ENCODE data around the gene ACTL8. TPM values are rescaled to one million over a fixed set of nuclear protein-coding genes. Genes with fewer than 3 reads are reported as not detected.

Gene ACTL8
- total and polyA plus RNA-seq, 9 donors: 0.18 to 0.80 TPM; not detected in 7

DNA sequence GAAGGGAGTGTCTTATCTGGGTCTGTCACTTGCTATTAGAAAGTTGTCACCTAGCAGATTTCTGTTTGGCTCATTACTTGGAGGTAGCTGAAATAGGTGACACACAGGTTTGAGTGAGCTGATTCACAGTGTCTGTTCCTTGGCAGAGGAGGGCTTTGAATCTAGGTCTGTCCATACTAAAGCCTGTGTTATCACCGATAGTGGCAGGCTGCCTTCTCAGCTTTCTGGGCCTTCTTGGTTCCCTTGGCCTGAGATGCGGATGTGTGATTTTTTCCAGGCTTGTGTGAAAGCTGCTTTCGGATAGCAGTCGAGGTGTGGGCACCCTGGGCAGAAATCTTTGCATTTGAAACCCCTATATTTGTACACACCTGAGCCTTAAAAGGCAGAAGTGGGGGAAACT, 73.9 kb downstream of the ACTL8 start:
- Histone ChIP-seq H3K4me3 (no peak overlapping the region), H3K27ac (no peak overlapping the region), H3K27me3 (no peaks in the 10 kb centered on the region), H3K4me1 (ENCODE audit: insufficient read depth) (no peaks in the 10 kb centered on the region), H3K36me3 (no peaks in the 10 kb centered on the region), H3K9me3 (peaks cover 0 to 1% of the 10 kb centered on the region in 2 donors)
- no peak for DNase-seq
- TF ChIP-seq POLR2A (IDR thresholded peaks at IDR 0.05): no peak
- TF ChIP-seq EP300 (IDR thresholded peaks at IDR 0.05): no peak
- TF ChIP-seq, protein P1, sequence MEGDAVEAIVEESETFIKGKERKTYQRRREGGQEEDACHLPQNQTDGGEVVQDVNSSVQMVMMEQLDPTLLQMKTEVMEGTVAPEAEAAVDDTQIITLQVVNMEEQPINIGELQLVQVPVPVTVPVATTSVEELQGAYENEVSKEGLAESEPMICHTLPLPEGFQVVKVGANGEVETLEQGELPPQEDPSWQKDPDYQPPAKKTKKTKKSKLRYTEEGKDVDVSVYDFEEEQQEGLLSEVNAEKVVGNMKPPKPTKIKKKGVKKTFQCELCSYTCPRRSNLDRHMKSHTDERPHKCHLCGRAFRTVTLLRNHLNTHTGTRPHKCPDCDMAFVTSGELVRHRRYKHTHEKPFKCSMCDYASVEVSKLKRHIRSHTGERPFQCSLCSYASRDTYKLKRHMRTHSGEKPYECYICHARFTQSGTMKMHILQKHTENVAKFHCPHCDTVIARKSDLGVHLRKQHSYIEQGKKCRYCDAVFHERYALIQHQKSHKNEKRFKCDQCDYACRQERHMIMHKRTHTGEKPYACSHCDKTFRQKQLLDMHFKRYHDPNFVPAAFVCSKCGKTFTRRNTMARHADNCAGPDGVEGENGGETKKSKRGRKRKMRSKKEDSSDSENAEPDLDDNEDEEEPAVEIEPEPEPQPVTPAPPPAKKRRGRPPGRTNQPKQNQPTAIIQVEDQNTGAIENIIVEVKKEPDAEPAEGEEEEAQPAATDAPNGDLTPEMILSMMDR (IDR thresholded peaks at IDR 0.05): no peak
- 32 to 49% (median 33%) methylated on average over 4 of the region's 4 CpGs for WGBS, 3 donors
- intact Hi-C loops (cut with DNase I): loop anchor here in 1 of 4 donors (10.0 kb wide), 1 partner anchor 334 kb away; no protein-coding TSS in a partner anchor

DNA sequence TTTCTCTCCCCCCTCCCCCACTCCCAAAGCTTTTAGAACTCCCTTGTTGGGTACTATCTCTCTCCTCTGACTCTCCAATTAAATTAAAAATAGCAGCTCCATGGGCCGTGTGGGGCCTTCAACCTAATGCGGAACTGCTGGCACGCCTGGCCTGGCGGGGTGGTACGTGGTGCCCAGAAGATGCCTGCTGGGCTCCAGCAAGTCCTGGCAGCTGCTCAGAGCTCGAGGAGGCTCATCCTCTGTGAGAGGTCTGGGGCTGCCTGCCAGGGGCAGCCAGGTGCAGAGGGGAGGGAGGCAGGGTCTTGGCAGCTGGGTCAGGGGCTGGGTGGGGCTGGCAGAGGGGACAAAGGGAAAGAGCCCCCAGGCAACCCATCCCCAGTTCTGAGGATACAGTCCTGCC, 74.4 kb downstream of the ACTL8 start:
- 58 to 67% (median 63%) methylated on average over 6 of the region's 6 CpGs for WGBS, 3 donors

DNA sequence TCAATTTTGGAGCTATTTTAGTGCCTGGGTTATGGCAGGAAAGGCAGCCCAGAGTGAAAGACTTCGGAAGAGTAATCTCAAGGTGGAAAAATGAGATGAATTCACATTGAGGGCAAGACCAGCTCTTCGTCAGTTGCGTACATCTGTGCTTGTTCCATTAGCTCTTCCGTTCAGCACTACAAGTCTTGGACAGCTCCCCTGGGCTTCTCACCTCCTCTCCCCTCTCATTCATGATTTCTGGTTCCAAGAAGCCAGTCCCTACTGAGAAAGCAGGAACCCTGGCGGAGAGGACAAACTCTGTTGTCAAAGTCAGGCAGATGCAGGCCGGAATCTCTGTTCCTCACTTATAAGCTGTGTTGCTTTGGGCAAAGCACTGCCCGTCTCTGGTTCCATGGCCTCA, 76.5 kb downstream of the ACTL8 start:
- Histone ChIP-seq H3K4me3 (no peak overlapping the region), H3K36me3 (no peaks in the 10 kb centered on the region), H3K27ac (no peak overlapping the region), H3K27me3 (no peaks in the 10 kb centered on the region), H3K9me3 (no peaks in the 10 kb centered on the region), H3K4me1 (ENCODE audit: insufficient read depth) (no peaks in the 10 kb centered on the region)
- intact Hi-C loops (cut with DNase I): no loop called here
- TF ChIP-seq, protein P1 (IDR thresholded peaks at IDR 0.05): no peak
- no peak for TF ChIP-seq EP300 (IDR thresholded peaks at IDR 0.05)
- no peak for TF ChIP-seq POLR2A (IDR thresholded peaks at IDR 0.05)
- DNase-seq: no peak
- 21 to 31% (median 22%) methylated on average over 7 of the region's 7 CpGs for WGBS, 3 donors

More for the DNA sequence above, 74.4 kb downstream of the ACTL8 start:
- no peak for DNase-seq
- intact Hi-C loops (cut with DNase I): loop anchor here in 1 of 4 donors (10.0 kb wide), 1 partner anchor 335 kb away; no protein-coding TSS in a partner anchor
- Histone ChIP-seq H3K27me3 (no peaks in the 10 kb centered on the region), H3K36me3 (no peaks in the 10 kb centered on the region), H3K4me3 (no peak overlapping the region), H3K9me3 (no peaks in the 10 kb centered on the region), H3K4me1 (ENCODE audit: insufficient read depth) (no peaks in the 10 kb centered on the region), H3K27ac (no peak overlapping the region)
- no peak for TF ChIP-seq POLR2A (IDR thresholded peaks at IDR 0.05)
- no peak for TF ChIP-seq EP300 (IDR thresholded peaks at IDR 0.05)
- TF ChIP-seq, protein P1 (IDR thresholded peaks at IDR 0.05): no peak

DNA sequence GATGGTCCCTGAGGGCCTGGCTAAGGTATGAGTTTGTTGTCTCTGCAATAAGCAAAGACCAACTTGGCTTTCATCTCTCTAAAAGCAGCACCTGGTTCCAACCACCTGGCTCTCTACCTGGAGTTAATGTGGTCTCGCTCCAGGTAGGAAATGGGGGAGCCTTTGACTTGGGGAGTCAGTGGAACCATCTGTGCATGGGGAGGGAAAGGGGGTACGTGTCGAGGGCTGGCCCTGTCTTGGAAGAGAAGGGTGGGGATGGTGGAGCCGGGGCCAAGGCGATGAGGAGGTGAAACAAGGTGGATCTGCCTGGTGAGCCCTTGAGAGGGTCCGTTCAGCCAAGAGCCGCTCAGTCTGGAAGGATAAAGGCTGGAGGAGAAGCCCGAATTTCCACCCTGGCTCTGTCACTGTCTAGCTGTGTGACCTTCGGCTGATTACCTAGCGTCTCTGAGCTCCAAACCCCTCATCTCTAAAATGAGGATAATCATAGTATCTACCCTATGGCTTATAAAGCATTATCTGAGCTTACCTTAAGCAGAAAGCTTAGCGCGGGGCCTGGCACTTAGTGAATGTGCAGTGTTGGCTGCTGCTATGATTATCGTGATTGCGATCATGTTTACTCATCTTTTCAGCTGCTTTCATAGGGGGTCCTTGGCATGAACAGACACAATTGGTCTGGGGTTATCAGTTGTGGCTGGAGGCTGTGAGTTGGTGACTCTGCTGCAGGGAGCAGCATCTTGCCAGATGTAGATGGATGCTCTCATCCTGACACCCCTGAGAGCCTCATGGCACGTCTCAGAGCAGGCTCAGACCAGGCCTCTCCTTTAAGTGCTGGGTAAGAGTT, 78.7 kb downstream of the ACTL8 start:
- TF ChIP-seq POLR2A (IDR thresholded peaks at IDR 0.05) (no peak), EP300 (IDR thresholded peaks at IDR 0.05) (no peak)
- TF ChIP-seq, protein P1 (IDR thresholded peaks at IDR 0.05): no peak
- Histone ChIP-seq H3K27ac (no peak overlapping the region), H3K9me3 (no peaks in the 10 kb centered on the region), H3K27me3 (no peaks in the 10 kb centered on the region), H3K36me3 (no peaks in the 10 kb centered on the region), H3K4me1 (ENCODE audit: insufficient read depth) (no peaks in the 10 kb centered on the region), H3K4me3 (no peak overlapping the region)
- DNase-seq: no peak
- intact Hi-C loops (cut with DNase I): no loop called here
- WGBS, 3 donors: 79 to 85% (median 82%) methylated on average over 15 of the region's 15 CpGs

Data from ovary (tissue), 9 donors.